B cell (primary cell): ENCODE data around the gene PCBP3. TPM values are rescaled to one million over a fixed set of nuclear protein-coding genes. Genes with fewer than 3 reads are reported as not detected.
"Not testable (repeated sequence)": the region's sequence is repeated elsewhere in the genome, so short reads cannot be mapped to it uniquely, and the experiment has no call there.

ENCODE experiments used
- ATAC-seq: fragments of 200-7000 bp; cut with Tn5 transposase; one replicate; pipeline ENCODE4 v1.10.0; 2021; ENCODE audit warnings: low read depth, mild to moderate bottlenecking, moderate number of reproducible peaks, moderate library complexity
- CTCF ChIA-PET: fragments of 350-600 bp; sonication (Branson Sonifier 250); formaldehyde crosslinking; loops from one replicate; lab custom pipeline; 2021; ENCODE audit warnings: antibody characterized with exemption, inconsistent platforms; lab: Charles Lee
- POLR2A ChIA-PET: fragments of 350-600 bp; sonication (Branson Sonifier 250); formaldehyde crosslinking; loops from one replicate; lab custom pipeline; 2021; ENCODE audit warnings: antibody characterized with exemption; lab: Charles Lee
- DNase-seq: peaks from one replicate; pipeline ENCODE4 v3.0.0; 2013
- H2AFZ ChIP-seq: 2 replicates; pipeline ENCODE4 v1.6.1; 2012; ENCODE audit warnings: mild to moderate bottlenecking, low read depth, low read length; ENCODE audit not compliant: insufficient read depth, poor library complexity, severe bottlenecking
- H3K27ac ChIP-seq, 2 donors: 1 replicate in 1 of 2; 2 replicates in 1 of 2; pipeline ENCODE4 v1.5.1; 2012 to 2013; ENCODE audit warnings: low read length in 2 of 2, mild to moderate bottlenecking in 2 of 2, moderate library complexity in 1 of 2
- H3K27me3 ChIP-seq, 4 experiments: fragments of 200-600 bp in 1 of 4; sonication (generic) in 1 of 4; replicated peaks in 1 of 4; 1 replicate in 2 of 4; 2 replicates in 2 of 4; pipeline versions ENCODE4 v1.6.1 to v1.7.0; 2013 to 2016; ENCODE audit warnings: low read length in 3 of 4, mild to moderate bottlenecking in 2 of 4, mixed read lengths in 1 of 4, moderate library complexity in 1 of 4; ENCODE audit not compliant: insufficient read depth in 4 of 4, control insufficient read depth in 3 of 4; ENCODE audit errors: control extremely low read depth in 1 of 4
- H3K36me3 ChIP-seq, 2 experiments: replicated peaks in 1 of 2; 1 replicate in 1 of 2; 2 replicates in 1 of 2; pipeline versions ENCODE4 v1.6.1 to v1.7.1; 2013; ENCODE audit warnings: low read length in 1 of 2; ENCODE audit not compliant: insufficient read depth in 2 of 2, control insufficient read depth in 1 of 2; ENCODE audit errors: control extremely low read depth in 1 of 2, extremely low read depth in 1 of 2
- H3K4me1 ChIP-seq, 2 donors: fragments of 200-600 bp in 1 of 2; sonication (generic) in 1 of 2; 1 replicate in 1 of 2; 2 replicates in 1 of 2; pipeline versions ENCODE4 v1.5.1 to v1.6.1; 2013 to 2017; ENCODE audit warnings: low read length in 2 of 2; ENCODE audit not compliant: control insufficient read depth in 2 of 2, insufficient read depth in 2 of 2
- H3K4me2 ChIP-seq: replicated peaks from 2 replicates; pipeline ENCODE3; 2012; ENCODE audit warnings: mild to moderate bottlenecking, low read depth, low read length; ENCODE audit not compliant: poor library complexity, severe bottlenecking
- H3K4me3 ChIP-seq, 5 experiments: fragments of 200-600 bp in 1 of 5; sonication (generic) in 1 of 5; 1 replicate in 3 of 5; 2 replicates in 2 of 5; pipeline versions ENCODE4 v1.5.1 to v1.7.0; 2011 to 2016; ENCODE audit warnings: low read length in 4 of 5, mild to moderate bottlenecking in 4 of 5, low read depth in 2 of 5, control low read depth in 1 of 5, moderate library complexity in 1 of 5; ENCODE audit not compliant: insufficient read depth in 1 of 5; ENCODE audit errors: control extremely low read depth in 1 of 5, extremely low read depth in 1 of 5
- H3K79me2 ChIP-seq: fragments of 200-600 bp; sonication (generic); one replicate; pipeline ENCODE4 v1.6.0; 2016; ENCODE audit warnings: low read length; ENCODE audit not compliant: control insufficient read depth, insufficient read depth
- H3K9ac ChIP-seq: fragments of 200-600 bp; sonication (generic); 2 replicates; pipeline ENCODE4 v1.6.1; 2017; ENCODE audit warnings: mild to moderate bottlenecking, low read length, moderate library complexity
- H3K9me3 ChIP-seq, 3 donors: one replicate each; pipeline versions ENCODE4 v1.6.1 to v1.7.1; 2013; ENCODE audit warnings: low read length in 2 of 3; ENCODE audit not compliant: control insufficient read depth in 2 of 3, insufficient read depth in 1 of 3; ENCODE audit errors: control extremely low read depth in 1 of 3
- H4K20me1 ChIP-seq: 2 replicates; pipeline ENCODE4 v1.6.0; 2012; ENCODE audit warnings: mild to moderate bottlenecking, low read length; ENCODE audit not compliant: insufficient read depth, control insufficient read depth, poor library complexity, severe bottlenecking
- H3K27ac Mint-ChIP-seq: one replicate; pipeline ENCODE4 v1.8.0; 2021; ENCODE audit warnings: mixed read lengths
- H3K27me3 Mint-ChIP-seq: one replicate; pipeline ENCODE4 v1.8.0; 2021; ENCODE audit warnings: mixed read lengths
- H3K4me1 Mint-ChIP-seq: one replicate; pipeline ENCODE4 v1.8.0; 2021; ENCODE audit warnings: mixed read lengths
- H3K4me3 Mint-ChIP-seq: one replicate; pipeline ENCODE4 v1.8.0; 2021; ENCODE audit warnings: mixed read lengths
- H3K9me3 Mint-ChIP-seq: one replicate; pipeline ENCODE4 v1.8.0; 2022; ENCODE audit warnings: mixed read lengths; ENCODE audit not compliant: insufficient read depth
- EZH2 ChIP-seq: IDR thresholded peaks from 2 replicates; pipeline ENCODE4 v1.6.1; 2012; ENCODE audit warnings: borderline replicate concordance, low read depth, mild to moderate bottlenecking, moderate library complexity, low read length; ENCODE audit not compliant: insufficient read depth, poor library complexity, severe bottlenecking
- WGBS: methylation state at CpG from one replicate; pipeline ENCODE4 v1.1.5; 2013; ENCODE audit warnings: missing lambda C conversion rate; ENCODE audit not compliant: insufficient coverage; 5-methylcytosine and 5-hydroxymethylcytosine counted together
- intact Hi-C: fragments of 100-400 bp; cut with micrococcal nuclease; formaldehyde crosslinking; loops from one replicate; pipeline ENCODE4 v1.10.0; 2022
- polyA plus RNA-seq: library from polyadenylated mRNA; depleted of rRNA; stranded (reverse); fragments of >200 nt; gene quantifications from 2 replicates; pipeline ENCODE4 v1.2.3, GENCODE V29; 2012
- total RNA-seq, 2 donors: library from RNA; stranded (reverse); fragments of 120-200 nt in 1 of 2; gene quantifications; 1 replicate in 1 of 2; 2 replicates in 1 of 2; pipeline versions ENCODE4 v1.2.3 to v1.2.4, GENCODE V29; 2013 to 2022
- TF ChIP-seq, protein P1 (sequence below): fragments of 200-600 bp; IDR thresholded peaks from one replicate; pipeline ENCODE4 v1.8.0; 2022; ENCODE audit warnings: antibody characterized with exemption, mild to moderate bottlenecking

The PCBP3 gene
- total and polyA plus RNA-seq, 2 donors (not counting 1 experiment from before 2014, with no cell fraction given), result 0.45 to 2.7 TPM

DNA sequence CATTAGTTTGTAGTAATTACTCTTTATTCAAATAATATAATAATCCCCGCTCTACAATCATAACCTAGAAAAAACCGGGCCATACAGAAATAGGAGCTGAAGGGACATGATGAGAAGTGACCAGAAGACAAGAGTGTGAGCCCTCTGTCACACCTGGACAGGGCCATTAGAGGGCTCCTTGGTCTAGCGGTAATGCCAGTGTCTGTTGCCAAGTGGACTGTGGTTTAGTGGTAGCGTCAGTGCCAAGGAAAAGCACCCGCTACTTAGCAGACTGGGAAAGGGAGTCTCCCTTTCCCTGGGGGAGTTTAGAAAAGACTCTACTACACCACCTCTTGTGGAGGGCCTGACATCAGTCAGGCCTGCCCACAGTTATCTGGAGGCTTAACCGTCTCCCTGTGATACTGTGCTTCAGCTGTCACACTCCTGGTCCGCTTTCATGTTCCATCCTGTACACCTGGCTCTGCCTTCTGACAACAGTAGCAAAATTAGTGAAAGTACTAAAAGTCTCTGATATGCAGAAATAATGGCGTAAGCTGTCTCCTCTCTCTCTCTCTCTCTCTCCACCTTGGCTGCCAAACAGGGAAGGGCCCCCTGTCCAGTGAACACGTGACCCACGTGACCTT, 19.2 kb downstream of the PCBP3 start:
- 93% methylated on average over 3 of the region's 10 CpGs for WGBS
- H2AFZ ChIP-seq, DNase-seq, H3K4me1 ChIP-seq, H3K4me2 ChIP-seq, H4K20me1 ChIP-seq, H3K27ac Mint-ChIP-seq, H3K9me3 ChIP-seq, H3K4me3 Mint-ChIP-seq, H3K27me3 ChIP-seq, H3K79me2 ChIP-seq, H3K9ac ChIP-seq, H3K4me3 ChIP-seq, H3K36me3 ChIP-seq, ATAC-seq, H3K27ac ChIP-seq, POLR2A ChIA-PET, intact Hi-C loops, H3K4me1 Mint-ChIP-seq: not testable (repeated sequence)
- CTCF ChIA-PET, result interaction anchor here (0.6 kb wide), 1 partner anchor 115 kb away, joined by 3 read pairs; no protein-coding TSS in a partner anchor
- Mint-ChIP-seq H3K27me3 (peaks cover 16% of the 10 kb centered on the region), H3K9me3 (peaks cover 16% of the 10 kb centered on the region)

DNA sequence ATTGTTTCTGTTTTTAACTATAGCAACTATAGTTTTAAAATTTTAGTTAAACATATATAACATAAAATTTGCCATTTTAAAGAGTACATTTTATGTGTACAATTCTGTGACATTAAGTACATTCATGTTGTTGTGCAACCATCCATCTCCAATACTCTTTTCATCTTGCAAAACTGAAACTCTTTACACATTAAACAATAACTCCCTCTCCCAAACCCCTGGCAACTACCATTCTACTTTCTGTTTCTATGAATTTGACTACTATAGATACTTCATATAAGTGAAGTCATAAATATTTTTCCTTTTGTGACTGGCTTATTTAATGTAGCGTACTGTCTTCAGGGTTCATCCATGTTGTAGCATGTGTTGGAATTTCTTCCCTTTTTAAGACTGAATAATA, 25.9 kb downstream of the PCBP3 start:
- H3K4me2 ChIP-seq, result no peak overlapping the region
- no peak overlapping the region for H2AFZ ChIP-seq
- no peaks in the 10 kb centered on the region for H3K36me3 ChIP-seq
- no peak overlapping the region for H3K27ac Mint-ChIP-seq
- H3K4me3 Mint-ChIP-seq, result no peak overlapping the region
- H3K27me3 ChIP-seq, result no peaks in the 10 kb centered on the region
- no peaks in the 10 kb centered on the region for H4K20me1 ChIP-seq
- H3K4me1 Mint-ChIP-seq, result no peaks in the 10 kb centered on the region
- TF ChIP-seq, protein P1, sequence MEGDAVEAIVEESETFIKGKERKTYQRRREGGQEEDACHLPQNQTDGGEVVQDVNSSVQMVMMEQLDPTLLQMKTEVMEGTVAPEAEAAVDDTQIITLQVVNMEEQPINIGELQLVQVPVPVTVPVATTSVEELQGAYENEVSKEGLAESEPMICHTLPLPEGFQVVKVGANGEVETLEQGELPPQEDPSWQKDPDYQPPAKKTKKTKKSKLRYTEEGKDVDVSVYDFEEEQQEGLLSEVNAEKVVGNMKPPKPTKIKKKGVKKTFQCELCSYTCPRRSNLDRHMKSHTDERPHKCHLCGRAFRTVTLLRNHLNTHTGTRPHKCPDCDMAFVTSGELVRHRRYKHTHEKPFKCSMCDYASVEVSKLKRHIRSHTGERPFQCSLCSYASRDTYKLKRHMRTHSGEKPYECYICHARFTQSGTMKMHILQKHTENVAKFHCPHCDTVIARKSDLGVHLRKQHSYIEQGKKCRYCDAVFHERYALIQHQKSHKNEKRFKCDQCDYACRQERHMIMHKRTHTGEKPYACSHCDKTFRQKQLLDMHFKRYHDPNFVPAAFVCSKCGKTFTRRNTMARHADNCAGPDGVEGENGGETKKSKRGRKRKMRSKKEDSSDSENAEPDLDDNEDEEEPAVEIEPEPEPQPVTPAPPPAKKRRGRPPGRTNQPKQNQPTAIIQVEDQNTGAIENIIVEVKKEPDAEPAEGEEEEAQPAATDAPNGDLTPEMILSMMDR, result no peak
- TF ChIP-seq EZH2, result no peak
- DNase-seq (no peak), ATAC-seq (no peak)
- POLR2A ChIA-PET, result no interaction called here
- peaks cover 0 to 10% (median 3%) of the 10 kb centered on the region in 3 donors for H3K9me3 ChIP-seq
- intact Hi-C loops, result no loop called here
- no peaks in the 10 kb centered on the region for H3K79me2 ChIP-seq
- no peaks in the 10 kb centered on the region for H3K4me1 ChIP-seq
- H3K4me3 ChIP-seq, result no peak overlapping the region
- WGBS, result no CpG with 5 or more reads among the region's 1 CpG
- H3K27ac ChIP-seq, result no peak overlapping the region
- CTCF ChIA-PET, result no interaction called here
- H3K27me3 Mint-ChIP-seq, result peaks cover 12% of the 10 kb centered on the region
- no peak overlapping the region for H3K9ac ChIP-seq
- peaks cover 14% of the 10 kb centered on the region for H3K9me3 Mint-ChIP-seq
